ENCODE results near the gene KCNH2.

GRCh38 chr7:151006590-151007300 lies 28.6 kb upstream of the KCNH2 start:
- no peak for TF ChIP-seq EP300 (IDR thresholded peaks at IDR 0.05)
- no peak for TF ChIP-seq POLR2A (IDR thresholded peaks at IDR 0.05)
